Measurements from ENCODE around the gene NPW. TPM values are rescaled to one million over a fixed set of nuclear protein-coding genes. Genes with fewer than 3 reads are reported as not detected.

NPW gene
- total RNA-seq, 4 donors from 2014 or later: not detected

DNA sequence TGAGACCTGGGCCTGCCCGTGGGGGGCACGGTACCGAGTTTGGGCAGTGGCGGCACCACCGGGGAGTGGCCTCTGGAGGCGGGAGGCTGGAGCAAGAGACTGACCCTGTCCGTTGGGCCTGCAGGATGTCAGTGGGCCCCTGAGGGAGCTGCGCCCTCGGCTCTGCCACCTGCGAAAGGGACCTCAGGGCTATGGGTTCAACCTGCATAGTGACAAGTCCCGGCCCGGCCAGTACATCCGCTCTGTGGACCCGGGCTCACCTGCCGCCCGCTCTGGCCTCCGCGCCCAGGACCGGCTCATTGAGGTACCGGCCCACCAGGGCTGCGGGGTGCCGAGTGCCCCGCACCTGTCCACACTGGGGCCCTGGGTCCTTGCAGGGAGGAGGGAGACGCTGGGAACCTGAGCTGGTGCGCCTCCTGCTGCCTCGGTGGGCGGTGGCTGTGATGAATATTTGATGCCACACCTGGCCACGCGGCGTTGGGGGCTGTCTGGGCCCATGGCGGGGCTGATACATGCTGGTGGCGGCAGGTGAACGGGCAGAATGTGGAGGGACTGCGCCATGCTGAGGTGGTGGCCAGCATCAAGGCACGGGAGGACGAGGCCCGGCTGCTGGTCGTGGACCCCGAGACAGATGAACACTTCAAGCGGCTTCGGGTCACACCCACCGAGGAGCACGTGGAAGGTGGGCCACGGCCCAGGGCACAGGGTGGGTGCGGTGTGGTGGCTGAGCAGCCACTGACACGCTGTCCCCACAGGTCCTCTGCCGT lies 16.8 kb downstream of the NPW start:
- no peak for DNase-seq (ENCODE audit: extremely low spot score)
- no peaks in the 10 kb centered on the region for H3K9me3 ChIP-seq
- peak overlapping the region; percentile 31 to 51 (median 38) for H3K4me3 ChIP-seq
- no peak for TF ChIP-seq POLR2AphosphoS5 (IDR thresholded peaks at IDR 0.05)
- TF ChIP-seq, protein P1, sequence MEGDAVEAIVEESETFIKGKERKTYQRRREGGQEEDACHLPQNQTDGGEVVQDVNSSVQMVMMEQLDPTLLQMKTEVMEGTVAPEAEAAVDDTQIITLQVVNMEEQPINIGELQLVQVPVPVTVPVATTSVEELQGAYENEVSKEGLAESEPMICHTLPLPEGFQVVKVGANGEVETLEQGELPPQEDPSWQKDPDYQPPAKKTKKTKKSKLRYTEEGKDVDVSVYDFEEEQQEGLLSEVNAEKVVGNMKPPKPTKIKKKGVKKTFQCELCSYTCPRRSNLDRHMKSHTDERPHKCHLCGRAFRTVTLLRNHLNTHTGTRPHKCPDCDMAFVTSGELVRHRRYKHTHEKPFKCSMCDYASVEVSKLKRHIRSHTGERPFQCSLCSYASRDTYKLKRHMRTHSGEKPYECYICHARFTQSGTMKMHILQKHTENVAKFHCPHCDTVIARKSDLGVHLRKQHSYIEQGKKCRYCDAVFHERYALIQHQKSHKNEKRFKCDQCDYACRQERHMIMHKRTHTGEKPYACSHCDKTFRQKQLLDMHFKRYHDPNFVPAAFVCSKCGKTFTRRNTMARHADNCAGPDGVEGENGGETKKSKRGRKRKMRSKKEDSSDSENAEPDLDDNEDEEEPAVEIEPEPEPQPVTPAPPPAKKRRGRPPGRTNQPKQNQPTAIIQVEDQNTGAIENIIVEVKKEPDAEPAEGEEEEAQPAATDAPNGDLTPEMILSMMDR (IDR thresholded peaks at IDR 0.05): no peak
- TF ChIP-seq POLR2A (IDR thresholded peaks at IDR 0.05; ENCODE audit: low read depth): no peak
- TF ChIP-seq EP300 (IDR thresholded peaks at IDR 0.05): no peak
- peaks cover 0 to 65% (median 16%) of the 10 kb centered on the region in 4 donors for H3K36me3 ChIP-seq
- H3K4me1 ChIP-seq: peaks cover 80 to 92% (median 90%) of the 10 kb centered on the region in 4 donors
- no peaks in the 10 kb centered on the region for H3K27me3 ChIP-seq
- intact Hi-C loops (cut with DNase I): no loop called here
- H3K27ac ChIP-seq (replicated peaks in 1 of 4): peak overlapping the region; percentile 83 to 92 (median 86)
- 94% methylated on average over 20 of the region's 47 CpGs for WGBS

DNA sequence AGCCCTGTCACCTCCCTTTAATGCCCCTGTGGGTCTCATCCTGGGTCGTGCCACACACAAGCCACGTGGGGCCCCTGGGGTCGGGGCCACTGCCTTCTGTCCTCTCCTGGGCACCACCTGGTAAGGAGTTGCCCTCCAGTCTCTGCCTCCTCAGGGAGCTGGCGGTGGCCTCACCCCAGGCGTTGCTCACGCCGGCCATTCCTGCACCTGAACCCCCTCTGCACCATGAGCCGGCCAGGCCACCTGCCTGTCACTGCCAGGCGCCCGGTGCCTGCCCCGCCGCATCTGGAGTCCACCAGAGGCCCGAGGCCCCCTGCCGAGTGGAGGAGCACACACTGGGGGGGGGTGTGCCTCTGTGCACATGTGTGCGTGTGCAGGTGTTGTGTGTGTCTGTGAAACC lies 17.5 kb downstream of the NPW start:
- intact Hi-C loops (cut with DNase I): no loop called here

DNA sequence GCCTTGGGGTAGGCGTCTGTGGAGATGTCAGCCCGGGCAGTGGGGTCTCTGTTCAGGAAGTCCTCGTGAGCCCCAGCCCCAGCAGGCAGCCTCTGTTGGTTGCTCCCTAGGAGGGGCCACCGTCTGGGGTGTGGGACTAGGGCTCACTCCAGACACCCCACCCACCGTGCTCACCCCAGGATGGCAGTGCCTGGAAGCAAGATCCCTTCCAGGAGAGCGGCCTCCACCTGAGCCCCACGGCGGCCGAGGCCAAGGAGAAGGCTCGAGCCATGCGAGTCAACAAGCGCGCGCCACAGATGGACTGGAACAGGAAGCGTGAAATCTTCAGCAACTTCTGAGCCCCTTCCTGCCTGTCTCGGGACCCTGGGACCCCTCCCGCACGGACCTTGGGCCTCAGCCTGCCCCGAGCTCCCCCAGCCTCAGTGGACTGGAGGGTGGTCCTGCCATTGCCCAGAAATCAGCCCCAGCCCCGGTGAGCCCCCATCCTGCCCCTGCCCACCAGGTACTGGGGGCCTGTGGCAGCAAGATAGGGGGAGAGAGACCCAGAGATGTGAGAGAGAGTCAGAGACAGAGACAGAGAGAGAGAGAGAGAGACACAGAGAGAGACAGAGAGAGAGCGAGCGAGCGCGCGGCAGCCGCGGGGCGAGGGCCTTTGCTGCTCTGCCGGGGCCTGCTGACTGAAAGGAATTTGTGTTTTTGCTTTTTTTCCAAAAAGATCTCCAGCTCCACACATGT lies 18.2 kb downstream of the NPW start:
- H3K36me3 ChIP-seq: peaks cover 0 to 59% (median 17%) of the 10 kb centered on the region in 4 donors
- no peak for TF ChIP-seq POLR2AphosphoS5 (IDR thresholded peaks at IDR 0.05)
- no peak for TF ChIP-seq EP300 (IDR thresholded peaks at IDR 0.05)
- no peak for TF ChIP-seq POLR2A (IDR thresholded peaks at IDR 0.05; ENCODE audit: low read depth)
- TF ChIP-seq, protein P1 (IDR thresholded peaks at IDR 0.05): no peak
- H3K4me3 ChIP-seq: peak overlapping the region in 1 of 4 donors; percentile 12
- peak overlapping the region; percentile 83 to 92 (median 86) for H3K27ac ChIP-seq (replicated peaks in 1 of 4)
- H3K9me3 ChIP-seq: no peaks in the 10 kb centered on the region
- intact Hi-C loops (cut with DNase I): no loop called here
- peaks cover 82 to 92% (median 89%) of the 10 kb centered on the region in 4 donors for H3K4me1 ChIP-seq
- H3K27me3 ChIP-seq: no peaks in the 10 kb centered on the region
- 73% methylated on average over 28 of the region's 29 CpGs for WGBS
- no peak for DNase-seq (ENCODE audit: extremely low spot score)

More for the DNA sequence above, 17.5 kb downstream of the NPW start:
- 91% methylated on average over 12 of the region's 15 CpGs for WGBS
- Histone ChIP-seq H3K4me3 (peak overlapping the region in 1 of 4 donors; percentile 43), H3K4me1 (peaks cover 85 to 94% (median 91%) of the 10 kb centered on the region in 4 donors), H3K9me3 (no peaks in the 10 kb centered on the region), H3K36me3 (peaks cover 0 to 59% (median 15%) of the 10 kb centered on the region in 4 donors), H3K27ac (replicated peaks in 1 of 4) (peak overlapping the region; percentile 83 to 92 (median 86)), H3K27me3 (no peaks in the 10 kb centered on the region)
- DNase-seq (ENCODE audit: extremely low spot score): no peak
- TF ChIP-seq, protein P1 (IDR thresholded peaks at IDR 0.05): no peak
- no peak for TF ChIP-seq EP300 (IDR thresholded peaks at IDR 0.05)
- no peak for TF ChIP-seq POLR2AphosphoS5 (IDR thresholded peaks at IDR 0.05)
- TF ChIP-seq POLR2A (IDR thresholded peaks at IDR 0.05; ENCODE audit: low read depth): no peak

DNA sequence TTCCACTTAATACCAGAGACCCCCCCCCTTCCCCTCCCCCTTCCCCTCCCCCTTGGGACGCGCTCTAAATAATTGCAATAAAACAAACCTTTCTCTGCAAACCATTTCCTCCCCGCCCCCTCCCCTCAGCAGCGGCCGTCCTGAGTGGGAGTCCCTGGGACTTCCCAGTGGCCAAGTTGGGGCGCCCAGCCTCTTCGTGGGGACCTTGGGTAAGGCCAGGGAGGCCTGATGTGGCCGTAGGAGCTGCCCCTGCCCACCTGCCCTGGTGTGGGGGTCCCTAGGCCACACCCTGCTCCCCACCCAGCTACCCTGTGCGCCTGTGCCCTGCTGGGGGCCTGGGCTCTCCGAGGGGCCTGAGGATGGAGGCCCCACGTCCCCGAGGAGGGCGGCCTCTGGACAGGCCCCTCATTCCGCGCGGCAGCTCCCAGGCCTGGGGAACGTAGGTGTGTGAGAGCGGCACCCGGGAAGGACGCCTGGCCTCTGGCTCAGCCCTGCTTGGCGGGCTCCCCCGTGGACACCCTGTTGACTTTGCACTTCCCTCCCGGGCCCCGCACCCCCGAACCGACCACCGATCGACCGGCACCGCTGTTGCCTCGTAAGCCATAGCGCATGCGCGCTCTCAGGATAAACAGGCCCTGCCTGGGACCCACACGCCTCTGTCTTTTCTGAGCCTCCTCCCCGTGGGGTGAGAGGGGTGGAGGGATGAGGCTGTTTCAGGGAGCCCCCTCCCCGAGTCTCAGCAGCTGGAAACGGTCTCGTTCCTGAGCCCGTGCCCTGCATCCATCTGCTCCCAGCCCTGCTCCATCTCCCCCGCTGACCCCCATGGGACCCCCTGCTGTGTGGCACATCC lies 19.0 kb downstream of the NPW start:
- Histone ChIP-seq H3K4me1 (peaks cover 87 to 92% (median 89%) of the 10 kb centered on the region in 4 donors), H3K27ac (replicated peaks in 1 of 4) (peak overlapping the region; percentile 83 to 92 (median 86)), H3K36me3 (peaks cover 0 to 55% (median 20%) of the 10 kb centered on the region in 4 donors), H3K27me3 (no peaks in the 10 kb centered on the region), H3K4me3 (peak overlapping the region; percentile 8 to 34 (median 16)), H3K9me3 (no peaks in the 10 kb centered on the region)
- no peak for DNase-seq (ENCODE audit: extremely low spot score)
- 62% methylated on average over 33 of the region's 41 CpGs for WGBS
- TF ChIP-seq EP300 (IDR thresholded peaks at IDR 0.05) (no peak), POLR2AphosphoS5 (IDR thresholded peaks at IDR 0.05) (no peak), POLR2A (IDR thresholded peaks at IDR 0.05; ENCODE audit: low read depth) (no peak)
- TF ChIP-seq, protein P1 (IDR thresholded peaks at IDR 0.05): no peak
- intact Hi-C loops (cut with DNase I): no loop called here

All from esophagus muscularis mucosa (tissue), 4 donors.